Heart left ventricle (tissue), 16 donors: ENCODE data around the gene TENM3. TPM values are rescaled to one million over a fixed set of nuclear protein-coding genes. Genes with fewer than 3 reads are reported as not detected.
A peak's percentile ranks its signal among the peaks of the same experiment; 100 is the strongest.

Experiments
- ATAC-seq, 4 donors: fragments of 200-7000 bp; cut with Tn5 transposase; one replicate each; pipeline ENCODE4 v1.9.1; 2020 to 2022; ENCODE audit warnings: moderate library complexity in 4 of 4, mild to moderate bottlenecking in 3 of 4, moderate number of reproducible peaks in 1 of 4
- DNase-seq, 5 donors: peaks; one replicate each; pipeline ENCODE4 v3.0.0-alpha.2; 2020
- H3K27ac ChIP-seq, 12 donors: fragments of 200-600 bp; sonication (generic) in 4 of 12; one replicate each; pipeline versions ENCODE4 v1.5.0 to v1.8.0; 2016 to 2022; ENCODE audit warnings: mild to moderate bottlenecking in 2 of 12
- H3K27me3 ChIP-seq, 9 donors: fragments of 200-600 bp; sonication (generic) in 2 of 9; one replicate each; pipeline versions ENCODE4 v1.5.1 to v1.8.0; 2016 to 2022; ENCODE audit warnings: mild to moderate bottlenecking in 3 of 9
- H3K36me3 ChIP-seq, 9 donors: fragments of 200-600 bp; sonication (generic) in 2 of 9; one replicate each; pipeline versions ENCODE4 v1.5.0 to v1.8.0; 2018 to 2022; ENCODE audit warnings: mild to moderate bottlenecking in 2 of 9
- H3K4me1 ChIP-seq, 12 donors: fragments of 200-600 bp; sonication (generic) in 4 of 12; one replicate each; pipeline versions ENCODE4 v1.5.0 to v1.8.0; 2016 to 2022; ENCODE audit warnings: mild to moderate bottlenecking in 3 of 12
- H3K4me3 ChIP-seq, 12 donors: fragments of 200-600 bp; sonication (generic) in 4 of 12; one replicate each; pipeline versions ENCODE4 v1.5.0 to v1.8.0; 2017 to 2022; ENCODE audit warnings: mild to moderate bottlenecking in 9 of 12, moderate library complexity in 4 of 12
- H3K9me3 ChIP-seq, 12 donors: fragments of 200-600 bp; sonication (generic) in 4 of 12; one replicate each; pipeline versions ENCODE4 v1.5.0 to v1.8.0; 2016 to 2022; ENCODE audit warnings: mild to moderate bottlenecking in 1 of 12
- POLR2A ChIP-seq, 2 donors: fragments of 450-650 bp; IDR thresholded peaks; one replicate each; pipeline ENCODE4 v1.6.1; 2017; ENCODE audit warnings: antibody characterized with exemption in 2 of 2, mild to moderate bottlenecking in 2 of 2, moderate library complexity in 2 of 2
- WGBS, 4 donors: extraction: QIAGEN DNeasy Blood & Tissue Kit in 2 of 4; methylation state at CpG; one replicate each; pipeline versions ENCODE4 v1.1.5 to v1.1.7; 2013 to 2018; 5-methylcytosine and 5-hydroxymethylcytosine counted together
- intact Hi-C, 10 donors: fragments of 100-400 bp; cut with DNase I; formaldehyde crosslinking; loops; one replicate each; pipeline versions ENCODE4 v1.11.1 to v1.14.2; 2022
- polyA plus RNA-seq, 2 donors: library from polyadenylated mRNA; stranded (reverse); fragments of 200-250 nt; gene quantifications; one replicate each; pipeline ENCODE4 v1.2.3, GENCODE V29; 2013
- total RNA-seq, 9 donors: library from RNA; depleted of rRNA in 2 of 9; stranded (reverse); fragments of >200 nt in 2 of 9; fragmentation: NEBNext Ultra II Directional in 3 of 9; extraction: Animal tissue kit (Norgen Biotek cat#: 25700) in 3 of 9; gene quantifications; one replicate each; pipeline versions ENCODE4 v1.1.0 to v1.2.4, GENCODE V29; 2016 to 2023
- TF ChIP-seq, protein P1 (sequence below), 12 donors: fragments of 200-600 bp; sonication (generic) in 4 of 12; IDR thresholded peaks; one replicate each; pipeline versions ENCODE4 v1.5.0 to v1.8.0; 2018 to 2022; ENCODE audit warnings: antibody characterized with exemption in 12 of 12, mild to moderate bottlenecking in 5 of 12
- donor health status: ischemic (EF 13 %, LVEDD 7.1; RV severe dilation, severe dysfunction).
- donor health status: healthy with polysubstance abuse.
- donor health status: DM: no; HTN: yes; CAD: no.
- donor health status: DM: no; HTN: no; CAD: no.
- donor health status: ischemic (EF 25% LVEDD 6.9; RV normal size, moderate dysfunction).
- donor health status: ischemic (EF 25% LVEDD 5.7; RV mildly dilated, moderate dysfunction).
- donor health status: healthy.
- donor health status: DM: yes; HTN: yes; CAD: no.
- donor health status: ischemic (EF 35%, LVEDD 5.7; RV mildly dilated, moderate dysfunction).
- donor health status: nonischemic (EF 11% LVEDD 7.7; RV severe dilation, severe dysfunction).
- donor health status: DM: yes; HTN: yes; CAD: no.
- donor health status: PGD.
- donor health status: ischemic (EF 29% LVEDD 5.4; RV normal size, mild dysfunction).
- donor health status: nonischemic (EF 23%, LVEDD 6.1; RV moderate dilation, normal function).

Gene TENM3
- total and polyA plus RNA-seq, 11 donors = 0.19 to 10.3 (median 2.5) TPM

DNA sequence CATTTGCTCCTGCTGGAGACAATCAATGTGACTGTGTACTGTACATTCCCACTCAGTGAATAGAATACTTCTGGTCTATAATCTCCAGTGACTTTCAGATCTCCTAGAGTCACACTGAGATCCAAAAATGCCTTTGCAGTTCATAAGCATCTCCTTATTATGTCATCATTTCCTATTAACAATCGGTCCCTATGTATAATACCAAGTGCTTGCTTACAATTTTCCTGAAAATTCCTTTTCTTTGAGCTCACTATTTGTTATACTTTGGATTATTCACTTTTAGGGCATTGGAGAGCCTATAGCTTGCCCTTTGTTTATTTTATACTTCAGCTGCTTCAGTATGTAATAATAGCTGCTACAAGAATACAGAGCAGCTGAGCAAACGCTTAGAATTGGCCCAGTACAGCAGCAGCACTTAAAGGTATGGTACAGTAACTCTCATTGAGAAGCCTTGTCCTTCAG, 361.0 kb downstream of the TENM3 start:
- H3K27me3 ChIP-seq = no peaks in the 10 kb centered on the region
- no peak overlapping the region for H3K4me3 ChIP-seq
- no peaks in the 10 kb centered on the region for H3K9me3 ChIP-seq
- no peaks in the 10 kb centered on the region for H3K36me3 ChIP-seq
- ATAC-seq (no peak), DNase-seq (no peak)
- no peak overlapping the region for H3K27ac ChIP-seq
- H3K4me1 ChIP-seq = no peaks in the 10 kb centered on the region
- TF ChIP-seq, protein P1, sequence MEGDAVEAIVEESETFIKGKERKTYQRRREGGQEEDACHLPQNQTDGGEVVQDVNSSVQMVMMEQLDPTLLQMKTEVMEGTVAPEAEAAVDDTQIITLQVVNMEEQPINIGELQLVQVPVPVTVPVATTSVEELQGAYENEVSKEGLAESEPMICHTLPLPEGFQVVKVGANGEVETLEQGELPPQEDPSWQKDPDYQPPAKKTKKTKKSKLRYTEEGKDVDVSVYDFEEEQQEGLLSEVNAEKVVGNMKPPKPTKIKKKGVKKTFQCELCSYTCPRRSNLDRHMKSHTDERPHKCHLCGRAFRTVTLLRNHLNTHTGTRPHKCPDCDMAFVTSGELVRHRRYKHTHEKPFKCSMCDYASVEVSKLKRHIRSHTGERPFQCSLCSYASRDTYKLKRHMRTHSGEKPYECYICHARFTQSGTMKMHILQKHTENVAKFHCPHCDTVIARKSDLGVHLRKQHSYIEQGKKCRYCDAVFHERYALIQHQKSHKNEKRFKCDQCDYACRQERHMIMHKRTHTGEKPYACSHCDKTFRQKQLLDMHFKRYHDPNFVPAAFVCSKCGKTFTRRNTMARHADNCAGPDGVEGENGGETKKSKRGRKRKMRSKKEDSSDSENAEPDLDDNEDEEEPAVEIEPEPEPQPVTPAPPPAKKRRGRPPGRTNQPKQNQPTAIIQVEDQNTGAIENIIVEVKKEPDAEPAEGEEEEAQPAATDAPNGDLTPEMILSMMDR (IDR thresholded peaks at IDR 0.05) = no peak
- TF ChIP-seq POLR2A (IDR thresholded peaks at IDR 0.05) = no peak
- 22 to 52% (median 43%) methylated on average over 2 of the region's 2 CpGs for WGBS, 4 donors
- intact Hi-C loops = no loop called here

DNA sequence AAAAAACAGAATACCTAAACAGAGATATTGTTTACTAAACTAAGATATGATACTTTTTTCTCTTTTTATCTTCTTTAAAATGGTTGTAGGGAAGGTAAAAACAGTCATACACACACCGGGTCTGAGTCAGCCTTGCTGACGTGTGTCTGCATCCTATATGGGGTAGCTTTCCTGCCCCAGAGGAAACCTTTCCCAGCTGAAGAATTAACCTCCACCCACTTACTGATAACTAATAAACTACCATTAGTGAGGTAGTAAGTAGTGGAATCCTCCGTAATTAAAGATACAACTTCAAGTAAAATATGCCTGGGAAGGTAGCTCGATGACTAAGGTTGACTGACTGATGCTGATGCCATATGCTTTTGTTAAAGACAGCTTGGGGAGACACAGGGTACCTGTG, 361.8 kb downstream of the TENM3 start:
- intact Hi-C loops = no loop called here
- no peak for ATAC-seq
- H3K36me3 ChIP-seq = no peaks in the 10 kb centered on the region
- no peak overlapping the region for H3K4me3 ChIP-seq
- WGBS, 4 donors = 70 to 84% (median 77%) methylated on average over 4 of the region's 4 CpGs
- no peaks in the 10 kb centered on the region for H3K4me1 ChIP-seq
- H3K9me3 ChIP-seq = no peaks in the 10 kb centered on the region
- TF ChIP-seq POLR2A (IDR thresholded peaks at IDR 0.05) = no peak
- TF ChIP-seq, protein P1 (IDR thresholded peaks at IDR 0.05) = no peak
- no peak for DNase-seq
- no peak overlapping the region for H3K27ac ChIP-seq
- H3K27me3 ChIP-seq = no peaks in the 10 kb centered on the region

DNA sequence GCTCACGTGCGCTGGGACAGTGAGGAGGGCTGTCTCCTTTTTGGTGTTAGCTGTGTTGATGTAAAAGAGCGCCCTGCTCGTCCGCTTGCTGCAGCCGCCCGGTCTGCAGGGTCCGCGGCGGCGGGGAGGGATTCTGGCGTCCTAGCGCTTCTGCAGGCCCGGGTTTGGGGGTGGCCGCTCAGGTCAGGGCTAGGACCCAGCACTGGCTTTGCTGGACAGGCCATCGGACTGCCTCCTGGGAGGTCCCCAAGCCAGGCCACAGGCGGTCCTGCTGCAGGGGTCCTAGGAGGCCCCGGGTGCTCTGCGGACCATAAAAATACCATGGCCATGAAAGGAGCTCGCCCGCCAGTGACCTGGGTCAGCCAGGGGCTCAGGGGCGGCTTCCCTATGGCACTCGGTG, 365.3 kb downstream of the TENM3 start:
- Histone ChIP-seq H3K27ac (no peak overlapping the region), H3K4me1 (no peaks in the 10 kb centered on the region), H3K36me3 (no peaks in the 10 kb centered on the region), H3K9me3 (no peaks in the 10 kb centered on the region), H3K27me3 (no peaks in the 10 kb centered on the region), H3K4me3 (no peak overlapping the region)
- intact Hi-C loops = no loop called here
- 95 to 96% (median 96%) methylated on average over 22 to 23 of the region's 23 CpGs for WGBS, 4 donors
- DNase-seq = peak in 1 of 5 donors; percentile 54
- no peak for ATAC-seq
- TF ChIP-seq POLR2A (IDR thresholded peaks at IDR 0.05) = no peak
- TF ChIP-seq, protein P1 (IDR thresholded peaks at IDR 0.05) = no peak

DNA sequence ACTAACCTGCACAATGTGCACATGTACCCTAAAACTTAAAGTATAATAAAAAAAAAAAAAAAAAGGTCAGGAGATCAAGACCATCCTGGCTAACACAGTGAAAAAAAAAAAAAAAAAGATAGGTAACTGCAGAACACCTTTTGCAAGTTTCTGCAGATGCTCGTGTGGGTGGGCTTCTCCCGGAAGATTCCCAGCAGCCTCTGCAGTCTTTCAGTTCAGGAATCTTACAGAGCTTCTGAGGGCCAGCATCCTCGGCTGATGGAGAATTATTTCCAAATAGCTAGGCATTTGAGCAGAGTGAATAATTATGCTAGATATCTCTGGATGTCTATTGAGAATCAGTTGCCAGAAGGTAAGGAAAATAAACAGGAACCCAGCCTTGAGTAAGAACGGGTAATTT, 373.3 kb downstream of the TENM3 start:
- ATAC-seq (no peak), DNase-seq (no peak)
- Histone ChIP-seq H3K27me3 (no peaks in the 10 kb centered on the region), H3K4me3 (no peak overlapping the region), H3K4me1 (no peaks in the 10 kb centered on the region), H3K27ac (no peak overlapping the region), H3K9me3 (no peaks in the 10 kb centered on the region), H3K36me3 (no peaks in the 10 kb centered on the region)
- TF ChIP-seq, protein P1 (IDR thresholded peaks at IDR 0.05) = no peak
- no peak for TF ChIP-seq POLR2A (IDR thresholded peaks at IDR 0.05)
- intact Hi-C loops = no loop called here
- 78 to 85% (median 82%) methylated on average over 4 of the region's 4 CpGs for WGBS, 4 donors
